A549 (cell line): Measurements from ENCODE around the gene PIK3CB. TPM values are rescaled to one million over a fixed set of nuclear protein-coding genes. Genes with fewer than 3 reads are reported as not detected.

Experiments
- ATAC-seq, 2 experiments: fragments of 200-7000 bp in 1 of 2; fragments of >200 bp in 1 of 2; cut with Nextera tagmentation in 1 of 2; cut with Tn5 transposase in 1 of 2; 3 replicates each; pipeline versions ENCODE4 v1.8.0 to v1.9.1; 2018 to 2020; ENCODE audit warnings: mild to moderate bottlenecking in 1 of 2, moderate library complexity in 1 of 2
- CTCF ChIA-PET: fragments of 300-600 bp; sonication (Branson Sonifier 250); formaldehyde crosslinking; extraction: SDS; loops from one replicate; lab custom pipeline; 2021; ENCODE audit warnings: antibody characterized with exemption, inconsistent platforms; lab: Yijun Ruan, JAX
- POLR2A ChIA-PET: fragments of 350-600 bp; formaldehyde crosslinking; extraction: SDS; loops from one replicate; lab custom pipeline; 2021; ENCODE audit warnings: antibody characterized with exemption, inconsistent platforms; lab: Yijun Ruan, JAX
- DNase-seq, 2 experiments: peaks; one replicate each; pipeline versions ENCODE4 v3.0.0 to v3.0.0-alpha.2; 2011 to 2016; ENCODE audit warnings: low read depth in 1 of 2, low spot score in 1 of 2
- FAIRE-seq: peaks from 2 replicates; lab custom pipeline; 2011; peaks lifted over from hg19 to GRCh38; lab: Jason Lieb, UNC
- H3K27ac ChIP-seq, 2 experiments: fragments of >200 bp; sonication (Bioruptor Twin); formaldehyde crosslinking; 3 replicates each; pipeline ENCODE4 v1.5.1; 2016 to 2017
- H3K4me1 ChIP-seq: fragments of >200 bp; sonication (Bioruptor Twin); formaldehyde crosslinking; 3 replicates; pipeline ENCODE4 v1.6.1; 2016
- H3K4me2 ChIP-seq: fragments of >200 bp; sonication (Bioruptor Twin); formaldehyde crosslinking; 3 replicates; pipeline ENCODE4 v1.6.1; 2016
- H3K4me3 ChIP-seq: fragments of >200 bp; sonication (Bioruptor Twin); formaldehyde crosslinking; 3 replicates; pipeline ENCODE4 v1.5.1; 2016
- H3K9me3 ChIP-seq: fragments of >200 bp; sonication (Bioruptor Twin); formaldehyde crosslinking; 3 replicates; pipeline ENCODE4 v1.6.1; 2016
- BHLHE40 ChIP-seq: IDR thresholded peaks from 2 replicates; pipeline ENCODE4 v1.6.1; 2012; ENCODE audit warnings: low read depth, low read length, inconsistent platforms
- CBX8 ChIP-seq: fragments of 200-600 bp; sonication (generic); IDR thresholded peaks from 2 replicates; pipeline ENCODE4 v1.6.1; 2016
- CEBPB ChIP-seq, 2 experiments: fragments of >200 bp in 1 of 2; sonication (Bioruptor Twin) in 1 of 2; formaldehyde crosslinking in 1 of 2; IDR thresholded peaks; 2 replicates each; pipeline ENCODE4 v1.6.1; 2012 to 2016
- CHD2 ChIP-seq: fragments of 150-350 bp; IDR thresholded peaks from 2 replicates; pipeline ENCODE4 v1.6.1; 2014; ENCODE audit warnings: low read length; ENCODE audit not compliant: partially characterized antibody
- CHD4 ChIP-seq: fragments of 200-600 bp; sonication (generic); IDR thresholded peaks from 2 replicates; pipeline ENCODE4 v1.6.1; 2016; ENCODE audit warnings: antibody characterized with exemption, mild to moderate bottlenecking, borderline replicate concordance
- GATA3 ChIP-seq: IDR thresholded peaks from 2 replicates; pipeline ENCODE4 v1.6.1; 2012; ENCODE audit warnings: borderline replicate concordance
- HEYL ChIP-seq: fragments of 250-450 bp; sonication (Bioruptor Pico); IDR thresholded peaks from 2 replicates; pipeline ENCODE4 v1.8.0; 2021; ENCODE audit warnings: mild to moderate bottlenecking, moderate library complexity
- HOXA7 ChIP-seq: fragments of 250-450 bp; sonication (Bioruptor Pico); IDR thresholded peaks from 2 replicates; pipeline ENCODE4 v1.5.0; 2020; ENCODE audit warnings: mild to moderate bottlenecking, moderate library complexity
- HOXB5 ChIP-seq: fragments of 250-450 bp; sonication (Bioruptor Pico); IDR thresholded peaks from 2 replicates; pipeline ENCODE4 v1.5.0; 2020; ENCODE audit warnings: mild to moderate bottlenecking, moderate library complexity
- MYC ChIP-seq: IDR thresholded peaks from 2 replicates; pipeline ENCODE4 v1.6.1; 2012; ENCODE audit warnings: mild to moderate bottlenecking, inconsistent platforms, low read length, improper control_type of control experiment, borderline replicate concordance
- NPAS2 ChIP-seq: fragments of 250-450 bp; sonication (Bioruptor Pico); IDR thresholded peaks from 2 replicates; pipeline ENCODE4 v1.8.0; 2022; ENCODE audit warnings: mild to moderate bottlenecking, moderate library complexity, borderline replicate concordance
- PHF8 ChIP-seq: fragments of 200-600 bp; sonication (generic); IDR thresholded peaks from 2 replicates; pipeline ENCODE4 v1.6.1; 2016; ENCODE audit warnings: low read depth, mild to moderate bottlenecking, antibody characterized with exemption, moderate library complexity, borderline replicate concordance
- RFX5 ChIP-seq: fragments of 450-650 bp; IDR thresholded peaks from 2 replicates; pipeline ENCODE4 v1.7.1; 2014; ENCODE audit warnings: antibody characterized with exemption, mild to moderate bottlenecking, moderate library complexity
- TP53 ChIP-seq: fragments of 250-450 bp; sonication (Bioruptor Pico); IDR thresholded peaks from 2 replicates; pipeline ENCODE4 v1.5.0; 2021; ENCODE audit warnings: mild to moderate bottlenecking, moderate library complexity
- ZC3H11A ChIP-seq: fragments of 450-650 bp; IDR thresholded peaks from 2 replicates; pipeline ENCODE4 v1.6.1; 2014; ENCODE audit warnings: antibody characterized with exemption, mild to moderate bottlenecking
- ZFP36 ChIP-seq: fragments of 450-650 bp; IDR thresholded peaks from 2 replicates; pipeline ENCODE4 v1.6.1; 2014; ENCODE audit warnings: borderline replicate concordance; ENCODE audit not compliant: partially characterized antibody
- ZSCAN20 ChIP-seq: fragments of 250-450 bp; sonication (Bioruptor Pico); IDR thresholded peaks from 2 replicates; pipeline ENCODE4 v1.8.0; 2022; ENCODE audit warnings: mild to moderate bottlenecking, moderate library complexity
- WGBS: methylation state at CpG from one replicate; pipeline ENCODE4 v1.1.6; 2017; ENCODE audit errors: missing lambda C conversion rate; 5-methylcytosine and 5-hydroxymethylcytosine counted together
- polyA plus RNA-seq, 4 experiments: library from polyadenylated mRNA; depleted of rRNA in 3 of 4; stranded (reverse); fragments of >200 nt; fragmentation: RNase III in 1 of 4; extraction: RNeasy Plus Mini Kit Qiagen cat#74134 plus additional on column Dnase treatment in 1 of 4; gene quantifications; 2 replicates in 3 of 4; 3 replicates in 1 of 4; pipeline ENCODE4 v1.2.3, GENCODE V29; 2011 to 2017
- TF ChIP-seq, protein P1 (sequence below): fragments of 250-450 bp; sonication (Bioruptor Pico); IDR thresholded peaks from 2 replicates; pipeline ENCODE4 v1.5.0; 2021; ENCODE audit warnings: mild to moderate bottlenecking, moderate library complexity, borderline replicate concordance

PIK3CB gene
- polyA plus RNA-seq, 2 of the 4 experiments (the other 2 are of a cell fraction): 20.7 to 23.3 TPM

DNA sequence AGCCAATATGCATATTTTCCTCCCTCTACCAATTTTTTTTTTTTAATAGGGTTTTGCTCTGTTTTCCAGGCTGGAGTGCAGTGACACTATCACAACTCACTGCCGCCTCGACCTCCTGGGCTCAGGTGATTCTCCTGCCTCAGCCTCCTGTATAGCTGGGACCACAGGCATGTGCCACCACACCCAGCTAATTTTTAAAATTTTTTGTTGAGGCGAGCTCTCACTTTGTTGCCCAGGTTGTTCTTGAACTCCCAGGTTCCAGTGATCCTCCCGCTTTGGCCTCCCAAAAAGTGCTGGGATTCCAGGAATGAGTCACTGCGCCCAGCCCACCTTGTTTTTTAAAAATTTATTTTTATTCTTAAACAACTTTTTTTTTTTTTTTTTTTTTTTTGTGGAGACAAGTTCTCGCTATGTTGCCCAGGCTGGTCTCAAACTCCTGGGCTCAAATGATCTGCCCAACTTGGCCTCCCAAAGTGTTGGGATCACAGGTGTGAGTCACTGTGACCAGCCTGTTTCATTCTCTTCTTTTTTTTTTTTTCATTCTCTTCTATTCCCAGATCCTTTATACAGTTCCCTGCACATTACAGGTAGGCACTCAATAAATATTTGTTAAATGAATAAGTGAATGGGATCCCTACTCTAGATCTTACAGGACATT lies 40.5 kb upstream of the PIK3CB start:
- 82% methylated on average over 6 of the region's 6 CpGs for WGBS
- ChIA-PET POLR2A (no interaction called here), CTCF (interaction anchor here (1.5 kb wide), 1 partner anchor 40 kb away, joined by 4 read pairs; no protein-coding TSS in a partner anchor)
- TF ChIP-seq GATA3 (no peak), PHF8 (no peak)
- Histone ChIP-seq H3K4me3 (no peak overlapping the region), H3K4me2 (no peak overlapping the region), H3K9me3 (no peaks in the 10 kb centered on the region; the same call in 2 of the 3 replicates), H3K4me1 (no peaks in the 10 kb centered on the region), H3K27ac (no peak overlapping the region)
- no peak for DNase-seq
- FAIRE-seq: no peak
- ATAC-seq: no peak

DNA sequence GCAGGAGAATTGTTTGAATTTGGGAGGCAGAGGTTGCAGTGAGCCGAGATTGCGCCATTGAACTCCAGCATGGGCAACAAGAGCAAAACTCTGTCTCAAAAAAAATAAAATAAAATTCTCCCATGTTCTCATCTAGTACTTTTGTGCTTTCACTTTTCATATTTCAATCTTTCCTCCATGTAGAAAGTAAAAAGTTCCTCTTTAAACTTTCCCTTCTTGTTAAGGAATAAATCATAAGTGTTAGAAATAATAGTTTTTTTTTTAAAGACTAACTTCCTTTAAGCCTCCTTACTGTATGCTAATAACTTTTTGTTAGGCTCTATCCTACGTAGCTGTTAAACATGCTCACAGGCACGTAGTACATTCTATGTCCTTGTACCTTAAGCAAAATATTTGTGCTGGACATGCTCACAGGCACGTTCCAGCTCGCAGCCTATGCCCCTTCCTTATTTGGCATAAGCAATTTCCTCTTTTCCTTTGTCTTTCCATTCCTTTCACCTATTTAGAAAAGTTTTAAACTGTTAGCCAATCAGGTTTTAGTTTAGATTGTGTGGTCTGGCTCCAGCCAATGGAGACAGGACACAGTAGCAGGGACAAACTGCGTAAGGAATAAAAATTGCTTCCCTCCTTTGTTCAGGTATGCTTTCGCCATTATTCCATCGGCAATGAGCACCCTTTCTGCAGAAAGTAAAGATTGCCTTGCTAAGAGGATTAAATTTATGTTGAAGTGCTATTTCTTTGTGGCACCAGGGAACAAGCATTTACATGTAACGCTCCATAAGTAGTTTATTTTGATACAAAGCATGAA lies 38.9 kb upstream of the PIK3CB start:
- WGBS: 75% methylated on average over 10 of the region's 10 CpGs
- Histone ChIP-seq H3K9me3 (no peaks in the 10 kb centered on the region; the same call in 2 of the 3 replicates), H3K4me1 (no peaks in the 10 kb centered on the region), H3K4me3 (no peak overlapping the region), H3K27ac (no peak overlapping the region), H3K4me2 (no peak overlapping the region)
- POLR2A ChIA-PET: no interaction called here
- TF ChIP-seq ZC3H11A (no peak), RFX5 (no peak), HOXB5 (CRISPR knock-in tag) (no peak), CHD4 (no peak), TP53 (CRISPR knock-in tag) (no peak), NPAS2 (CRISPR knock-in tag) (no peak), ZFP36 (no peak), CBX8 (no peak), ZSCAN20 (CRISPR knock-in tag) (no peak), CHD2 (no peak), HOXA7 (CRISPR knock-in tag) (no peak), BHLHE40 (no peak), MYC (no peak), CEBPB (IDR thresholded peaks at IDR 0.05) (no peak)
- TF ChIP-seq, protein P1, sequence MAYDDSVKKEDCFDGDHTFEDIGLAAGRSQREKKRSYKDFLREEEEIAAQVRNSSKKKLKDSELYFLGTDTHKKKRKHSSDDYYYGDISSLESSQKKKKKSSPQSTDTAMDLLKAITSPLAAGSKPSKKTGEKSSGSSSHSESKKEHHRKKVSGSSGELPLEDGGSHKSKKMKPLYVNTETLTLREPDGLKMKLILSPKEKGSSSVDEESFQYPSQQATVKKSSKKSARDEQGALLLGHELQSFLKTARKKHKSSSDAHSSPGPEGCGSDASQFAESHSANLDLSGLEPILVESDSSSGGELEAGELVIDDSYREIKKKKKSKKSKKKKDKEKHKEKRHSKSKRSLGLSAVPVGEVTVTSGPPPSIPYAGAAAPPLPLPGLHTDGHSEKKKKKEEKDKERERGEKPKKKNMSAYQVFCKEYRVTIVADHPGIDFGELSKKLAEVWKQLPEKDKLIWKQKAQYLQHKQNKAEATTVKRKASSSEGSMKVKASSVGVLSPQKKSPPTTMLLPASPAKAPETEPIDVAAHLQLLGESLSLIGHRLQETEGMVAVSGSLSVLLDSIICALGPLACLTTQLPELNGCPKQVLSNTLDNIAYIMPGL (CRISPR knock-in tag): no peak
- DNase-seq (no peak), ATAC-seq (no peak), FAIRE-seq (no peak)
- CTCF ChIA-PET: no interaction called here

DNA sequence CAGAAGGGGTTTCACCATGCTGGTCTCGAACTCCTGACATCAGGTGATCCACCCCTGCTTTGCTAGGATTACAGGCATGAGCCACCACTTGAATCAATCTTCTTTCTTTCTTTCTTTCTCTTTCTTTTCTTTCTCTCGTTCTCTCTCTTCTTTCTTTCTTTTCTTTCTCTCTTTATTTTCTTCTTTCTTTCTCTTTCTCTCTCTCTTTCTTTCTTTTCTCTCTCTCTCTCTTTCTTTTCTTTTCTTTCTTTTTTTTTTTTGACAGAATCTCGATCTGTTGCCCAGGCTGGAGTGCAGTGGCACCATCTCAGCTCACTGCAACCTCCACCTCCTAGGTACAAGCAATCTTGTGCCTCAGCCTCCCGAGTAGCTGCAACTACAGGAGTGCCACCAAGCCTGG lies 37.9 kb upstream of the PIK3CB start:
- no peak for TF ChIP-seq ZSCAN20 (CRISPR knock-in tag)
- no peak for TF ChIP-seq HEYL (CRISPR knock-in tag)
- no peak for TF ChIP-seq HOXB5 (CRISPR knock-in tag)
- H3K4me3 ChIP-seq: no peak overlapping the region
- POLR2A ChIA-PET: no interaction called here
- FAIRE-seq: no peak
- CTCF ChIA-PET: interaction anchor here (0.7 kb wide), 1 partner anchor 278 kb away, joined by 7 read pairs; the partner anchor contains the start of gene CEP70
- H3K27ac ChIP-seq: no peak overlapping the region
- no peaks in the 10 kb centered on the region; the same call in 2 of the 3 replicates for H3K9me3 ChIP-seq
- H3K4me1 ChIP-seq: no peaks in the 10 kb centered on the region
- ATAC-seq: no peak
- 81% methylated on average over 4 of the region's 4 CpGs for WGBS
- no peak overlapping the region for H3K4me2 ChIP-seq
- DNase-seq: no peak
